NK-92 treated with Interleukin-12 subunit alpha and Interleukin-12 subunit beta, amount 100 ng/mL, for 24 hours (cell line): ENCODE data around the gene CCNQ.

Source experiments
- DNase-seq: peaks from one replicate; lab custom pipeline; 2025; lab: John Stamatoyannopoulos, UW

Gene CCNQ

GRCh38 chrX:153576239-153576870 is 22.6 kb downstream of the CCNQ start:
- DNase-seq: no peak

GRCh38 chrX:153573984-153574383 is 25.0 kb downstream of the CCNQ start:
- no peak for DNase-seq

- DNase-seq: no peak
Observed at GRCh38 chrX:153572601-153573000, 26.3 kb downstream of the CCNQ start.

GRCh38 chrX:153571534-153571908 is 27.4 kb downstream of the CCNQ start:
- no peak for DNase-seq

- no peak for DNase-seq
Observed at GRCh38 chrX:153569475-153569874, 29.5 kb downstream of the CCNQ start.

- no peak for DNase-seq
Observed at GRCh38 chrX:153568451-153569011, 30.4 kb downstream of the CCNQ start.

GRCh38 chrX:153565996-153566580 is 32.9 kb downstream of the CCNQ start:
- DNase-seq: no peak

GRCh38 chrX:153564047-153564606 is 34.8 kb downstream of the CCNQ start:
- no peak for DNase-seq

GRCh38 chrX:153562546-153562945 is 36.4 kb downstream of the CCNQ start:
- no peak for DNase-seq

- no peak for DNase-seq
Observed at GRCh38 chrX:153561337-153561736, 37.6 kb downstream of the CCNQ start.

- DNase-seq: no peak
Observed at GRCh38 chrX:153560466-153560865, 38.5 kb downstream of the CCNQ start.

- DNase-seq: no peak
Observed at GRCh38 chrX:153560000-153560399, 38.9 kb downstream of the CCNQ start.

GRCh38 chrX:153557618-153558355 is 41.2 kb downstream of the CCNQ start:
- no peak for DNase-seq

- DNase-seq: no peak
Observed at GRCh38 chrX:153556767-153557166, 42.2 kb downstream of the CCNQ start.

- no peak for DNase-seq
Observed at GRCh38 chrX:153554519-153555167, 44.3 kb downstream of the CCNQ start.

- no peak for DNase-seq
Observed at GRCh38 chrX:153551135-153551534, 47.8 kb downstream of the CCNQ start.

GRCh38 chrX:153549807-153550206 is 49.1 kb downstream of the CCNQ start:
- no peak for DNase-seq

- no peak for DNase-seq
Observed at GRCh38 chrX:153549231-153549630, 49.7 kb downstream of the CCNQ start.

- no peak for DNase-seq
Observed at GRCh38 chrX:153547195-153547594, 51.7 kb downstream of the CCNQ start.

- DNase-seq: no peak
Observed at GRCh38 chrX:153546386-153546785, 52.6 kb downstream of the CCNQ start.

- DNase-seq: no peak
Observed at GRCh38 chrX:153544727-153545126, 54.2 kb downstream of the CCNQ start.

GRCh38 chrX:153539979-153540358 is 59.0 kb downstream of the CCNQ start:
- DNase-seq: no peak
